ENCODE measurements around the gene WNT3A.

DNA sequence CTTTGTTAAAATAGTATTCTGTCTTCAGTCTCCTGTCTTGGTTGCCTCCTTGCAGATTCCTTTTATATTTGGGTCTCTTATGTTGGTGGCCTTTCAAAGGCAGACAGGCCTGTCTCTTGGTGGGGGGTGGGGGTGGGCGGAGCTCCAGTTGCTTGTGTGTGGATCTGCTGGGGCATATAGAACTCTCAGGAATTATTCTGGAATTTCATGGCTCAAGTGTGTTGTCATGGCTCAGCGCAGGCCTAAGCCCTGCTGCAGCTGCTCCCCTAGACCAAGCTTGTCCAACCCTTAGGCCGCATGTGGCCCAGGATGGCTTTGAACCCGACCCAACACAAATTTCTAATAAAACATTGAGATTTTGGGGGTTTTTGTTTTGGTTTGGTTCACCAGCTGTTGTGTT lies 88.4 kb downstream of the WNT3A start:
- TF ChIP-seq, protein P1, sequence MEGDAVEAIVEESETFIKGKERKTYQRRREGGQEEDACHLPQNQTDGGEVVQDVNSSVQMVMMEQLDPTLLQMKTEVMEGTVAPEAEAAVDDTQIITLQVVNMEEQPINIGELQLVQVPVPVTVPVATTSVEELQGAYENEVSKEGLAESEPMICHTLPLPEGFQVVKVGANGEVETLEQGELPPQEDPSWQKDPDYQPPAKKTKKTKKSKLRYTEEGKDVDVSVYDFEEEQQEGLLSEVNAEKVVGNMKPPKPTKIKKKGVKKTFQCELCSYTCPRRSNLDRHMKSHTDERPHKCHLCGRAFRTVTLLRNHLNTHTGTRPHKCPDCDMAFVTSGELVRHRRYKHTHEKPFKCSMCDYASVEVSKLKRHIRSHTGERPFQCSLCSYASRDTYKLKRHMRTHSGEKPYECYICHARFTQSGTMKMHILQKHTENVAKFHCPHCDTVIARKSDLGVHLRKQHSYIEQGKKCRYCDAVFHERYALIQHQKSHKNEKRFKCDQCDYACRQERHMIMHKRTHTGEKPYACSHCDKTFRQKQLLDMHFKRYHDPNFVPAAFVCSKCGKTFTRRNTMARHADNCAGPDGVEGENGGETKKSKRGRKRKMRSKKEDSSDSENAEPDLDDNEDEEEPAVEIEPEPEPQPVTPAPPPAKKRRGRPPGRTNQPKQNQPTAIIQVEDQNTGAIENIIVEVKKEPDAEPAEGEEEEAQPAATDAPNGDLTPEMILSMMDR (IDR thresholded peaks at IDR 0.05) = no peak
- no peak for TF ChIP-seq POLR2A (IDR thresholded peaks at IDR 0.05)
